ENCODE data around the gene NSUN4. TPM values are rescaled to one million over a fixed set of nuclear protein-coding genes. Genes with fewer than 3 reads are reported as not detected.

Gene NSUN4
- total and polyA plus RNA-seq, 2 of the 13 experiments (the other 11 are each of a cell fraction or from before 2014, with no cell fraction given), result 21.5 to 23.5 TPM

DNA sequence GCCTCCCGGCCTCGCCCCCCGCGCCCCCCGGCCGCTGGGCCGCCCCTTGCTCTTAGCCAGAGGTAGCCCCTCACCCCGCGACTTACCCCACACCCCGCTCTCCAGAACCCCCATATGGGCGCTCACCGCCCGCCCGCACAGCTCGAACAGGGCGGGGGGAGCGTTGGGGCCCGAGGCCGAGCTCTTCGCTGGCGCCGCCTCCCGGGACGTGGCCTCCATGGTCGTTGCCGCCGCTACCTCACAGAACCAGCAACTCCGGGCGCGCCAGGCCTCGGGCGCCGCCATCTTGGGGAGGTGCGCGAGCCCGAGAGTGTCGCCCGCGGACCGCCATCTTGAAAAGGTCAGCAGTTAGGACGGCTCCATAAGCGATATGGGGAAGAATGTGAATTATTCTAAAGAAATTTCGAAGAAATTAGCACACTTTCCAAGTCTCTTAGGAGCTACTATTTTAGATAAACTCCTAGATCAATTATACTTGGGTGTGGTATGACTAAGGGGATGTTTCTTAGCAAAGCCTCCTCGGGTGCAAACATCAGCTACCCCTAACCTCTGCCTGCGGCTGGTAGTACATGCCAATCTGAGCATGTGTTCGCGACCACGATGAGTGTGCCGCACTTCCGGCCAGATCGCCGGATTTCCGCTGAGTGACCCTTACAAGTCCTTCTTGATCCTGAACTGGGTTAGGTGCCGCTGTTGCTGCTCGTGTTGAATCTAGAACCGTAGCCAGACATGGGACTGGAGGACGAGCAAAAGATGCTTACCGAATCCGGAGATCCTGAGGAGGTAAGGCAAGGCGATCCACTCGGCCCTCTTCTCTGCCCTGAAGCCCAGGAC, 37.4 kb upstream of the NSUN4 start, which contains the start of the genes LRRC41 and UQCRH (continued):
- TF ChIP-seq EP300 (IDR thresholded peaks at IDR 0.05; ENCODE audit: low read depth in 2 of 2, low read length in 2 of 2) (0 out of 4 replicates have a peak, but pooled peaks of 1 of the 2 experiments have one; percentile 5), EP300 (CRISPR knock-in tag; IDR thresholded peaks at IDR 0.05; ENCODE audit: borderline replicate concordance) (no peak; the same call in 1 of the 2 replicates), ZSCAN20 (CRISPR knock-in tag; IDR thresholded peaks at IDR 0.05; ENCODE audit: borderline replicate concordance) (no peak), HNRNPLL (IDR thresholded peaks at IDR 0.05; ENCODE audit: low read depth, low read length, poor library complexity, severe bottlenecking) (no peak), HNRNPUL1 (IDR thresholded peaks at IDR 0.05; ENCODE audit: low read depth, low read length) (0 out of 2 replicates have a peak, but pooled peaks have one; percentile 39), ZFY (CRISPR knock-in tag; IDR thresholded peaks at IDR 0.05) (peak; percentile 66), EHMT2 (IDR thresholded peaks at IDR 0.05; ENCODE audit: borderline replicate concordance, low read depth, low read length) (no peak), ZNF530 (CRISPR knock-in tag; IDR thresholded peaks at IDR 0.05; ENCODE audit: low read depth) (no peak), ZNF225 (CRISPR knock-in tag; IDR thresholded peaks at IDR 0.05) (0 out of 2 replicates have a peak, but pooled peaks have one; percentile 6), BRCA1 (CRISPR knock-in tag; IDR thresholded peaks at IDR 0.05) (no peak), ZNF670 (CRISPR knock-in tag; IDR thresholded peaks at IDR 0.05; ENCODE audit: borderline replicate concordance) (peak; percentile 80; the same call in 1 of the 2 replicates), ZMYM4 (CRISPR knock-in tag; IDR thresholded peaks at IDR 0.05) (0 out of 2 replicates have a peak, but pooled peaks have one; percentile 3), ZNF30 (CRISPR knock-in tag; IDR thresholded peaks at IDR 0.05) (no peak), MED1 (CRISPR knock-in tag; IDR thresholded peaks at IDR 0.05) (peak; percentile 50; the same call in 1 of the 2 replicates), MXI1 (IDR thresholded peaks at IDR 0.05; ENCODE audit: borderline replicate concordance, low read depth, low read length) (peak; percentile 71; the same call in 1 of the 3 replicates), NFKBIZ (CRISPR knock-in tag; IDR thresholded peaks at IDR 0.05) (0 out of 2 replicates have a peak, but pooled peaks have one; percentile 54), HNF4A (CRISPR knock-in tag; IDR thresholded peaks at IDR 0.05) (0 out of 2 replicates have a peak, but pooled peaks have one; percentile 4), ZSCAN31 (CRISPR knock-in tag; IDR thresholded peaks at IDR 0.05; ENCODE audit: low read depth) (peak; percentile 35; the same call in 1 of the 2 replicates), KAT7 (CRISPR knock-in tag; IDR thresholded peaks at IDR 0.05; ENCODE audit: borderline replicate concordance) (no peak)
- TF ChIP-seq, protein P1, sequence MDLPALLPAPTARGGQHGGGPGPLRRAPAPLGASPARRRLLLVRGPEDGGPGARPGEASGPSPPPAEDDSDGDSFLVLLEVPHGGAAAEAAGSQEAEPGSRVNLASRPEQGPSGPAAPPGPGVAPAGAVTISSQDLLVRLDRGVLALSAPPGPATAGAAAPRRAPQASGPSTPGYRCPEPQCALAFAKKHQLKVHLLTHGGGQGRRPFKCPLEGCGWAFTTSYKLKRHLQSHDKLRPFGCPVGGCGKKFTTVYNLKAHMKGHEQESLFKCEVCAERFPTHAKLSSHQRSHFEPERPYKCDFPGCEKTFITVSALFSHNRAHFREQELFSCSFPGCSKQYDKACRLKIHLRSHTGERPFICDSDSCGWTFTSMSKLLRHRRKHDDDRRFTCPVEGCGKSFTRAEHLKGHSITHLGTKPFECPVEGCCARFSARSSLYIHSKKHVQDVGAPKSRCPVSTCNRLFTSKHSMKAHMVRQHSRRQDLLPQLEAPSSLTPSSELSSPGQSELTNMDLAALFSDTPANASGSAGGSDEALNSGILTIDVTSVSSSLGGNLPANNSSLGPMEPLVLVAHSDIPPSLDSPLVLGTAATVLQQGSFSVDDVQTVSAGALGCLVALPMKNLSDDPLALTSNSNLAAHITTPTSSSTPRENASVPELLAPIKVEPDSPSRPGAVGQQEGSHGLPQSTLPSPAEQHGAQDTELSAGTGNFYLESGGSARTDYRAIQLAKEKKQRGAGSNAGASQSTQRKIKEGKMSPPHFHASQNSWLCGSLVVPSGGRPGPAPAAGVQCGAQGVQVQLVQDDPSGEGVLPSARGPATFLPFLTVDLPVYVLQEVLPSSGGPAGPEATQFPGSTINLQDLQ (CRISPR knock-in tag; IDR thresholded peaks at IDR 0.05), result no peak
- TF ChIP-seq, protein P2, sequence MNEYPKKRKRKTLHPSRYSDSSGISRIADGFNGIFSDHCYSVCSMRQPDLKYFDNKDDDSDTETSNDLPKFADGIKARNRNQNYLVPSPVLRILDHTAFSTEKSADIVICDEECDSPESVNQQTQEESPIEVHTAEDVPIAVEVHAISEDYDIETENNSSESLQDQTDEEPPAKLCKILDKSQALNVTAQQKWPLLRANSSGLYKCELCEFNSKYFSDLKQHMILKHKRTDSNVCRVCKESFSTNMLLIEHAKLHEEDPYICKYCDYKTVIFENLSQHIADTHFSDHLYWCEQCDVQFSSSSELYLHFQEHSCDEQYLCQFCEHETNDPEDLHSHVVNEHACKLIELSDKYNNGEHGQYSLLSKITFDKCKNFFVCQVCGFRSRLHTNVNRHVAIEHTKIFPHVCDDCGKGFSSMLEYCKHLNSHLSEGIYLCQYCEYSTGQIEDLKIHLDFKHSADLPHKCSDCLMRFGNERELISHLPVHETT (CRISPR knock-in tag; conservative IDR thresholded peaks at IDR 0.05), result peak; percentile 42; the same call in 1 of the 2 replicates
- TF ChIP-seq, protein P3, sequence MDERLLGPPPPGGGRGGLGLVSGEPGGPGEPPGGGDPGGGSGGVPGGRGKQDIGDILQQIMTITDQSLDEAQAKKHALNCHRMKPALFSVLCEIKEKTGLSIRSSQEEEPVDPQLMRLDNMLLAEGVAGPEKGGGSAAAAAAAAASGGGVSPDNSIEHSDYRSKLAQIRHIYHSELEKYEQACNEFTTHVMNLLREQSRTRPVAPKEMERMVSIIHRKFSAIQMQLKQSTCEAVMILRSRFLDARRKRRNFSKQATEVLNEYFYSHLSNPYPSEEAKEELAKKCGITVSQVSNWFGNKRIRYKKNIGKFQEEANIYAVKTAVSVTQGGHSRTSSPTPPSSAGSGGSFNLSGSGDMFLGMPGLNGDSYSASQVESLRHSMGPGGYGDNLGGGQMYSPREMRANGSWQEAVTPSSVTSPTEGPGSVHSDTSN (CRISPR knock-in tag; IDR thresholded peaks at IDR 0.05), result no peak
- TF ChIP-seq, protein P4, sequence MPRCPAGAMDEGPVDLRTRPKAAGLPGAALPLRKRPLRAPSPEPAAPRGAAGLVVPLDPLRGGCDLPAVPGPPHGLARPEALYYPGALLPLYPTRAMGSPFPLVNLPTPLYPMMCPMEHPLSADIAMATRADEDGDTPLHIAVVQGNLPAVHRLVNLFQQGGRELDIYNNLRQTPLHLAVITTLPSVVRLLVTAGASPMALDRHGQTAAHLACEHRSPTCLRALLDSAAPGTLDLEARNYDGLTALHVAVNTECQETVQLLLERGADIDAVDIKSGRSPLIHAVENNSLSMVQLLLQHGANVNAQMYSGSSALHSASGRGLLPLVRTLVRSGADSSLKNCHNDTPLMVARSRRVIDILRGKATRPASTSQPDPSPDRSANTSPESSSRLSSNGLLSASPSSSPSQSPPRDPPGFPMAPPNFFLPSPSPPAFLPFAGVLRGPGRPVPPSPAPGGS (CRISPR knock-in tag; IDR thresholded peaks at IDR 0.05), result 0 out of 2 replicates have a peak, but pooled peaks have one; percentile 5

Data from HepG2 (cell line).